Effector memory CD8-positive, alpha-beta T cell (primary cell): ENCODE data around the gene IBA57.
"Not testable (repeated sequence)": the region's sequence is repeated elsewhere in the genome, so short reads cannot be mapped to it uniquely, and the experiment has no call there.

Experiments
- ATAC-seq: fragments of 150-1000 bp; cut with Tn5 transposase; replicated peaks from 2 replicates; pipeline ENCODE4 v1.10.0; 2021; ENCODE audit warnings: mild to moderate bottlenecking, moderate library complexity
- DNase-seq, 3 experiments: peaks; one replicate each; pipeline ENCODE4 v3.0.0; 2021
- H3K27ac Mint-ChIP-seq, 2 donors: one replicate each; pipeline ENCODE4 v1.8.0; 2022; ENCODE audit warnings: mild to moderate bottlenecking in 2 of 2, mixed read lengths in 2 of 2, moderate library complexity in 2 of 2
- H3K27me3 Mint-ChIP-seq, 2 donors: one replicate each; pipeline ENCODE4 v1.8.0; 2022; ENCODE audit warnings: mixed read lengths in 2 of 2
- H3K36me3 Mint-ChIP-seq: one replicate; pipeline ENCODE4 v1.8.0; 2022; ENCODE audit warnings: mild to moderate bottlenecking, moderate library complexity, mixed read lengths; ENCODE audit not compliant: insufficient read depth
- H3K4me1 Mint-ChIP-seq, 2 donors: one replicate each; pipeline ENCODE4 v1.8.0; 2022; ENCODE audit warnings: low read depth in 2 of 2, mixed read lengths in 2 of 2
- H3K4me3 Mint-ChIP-seq, 2 donors: one replicate each; pipeline ENCODE4 v1.8.0; 2022; ENCODE audit warnings: mild to moderate bottlenecking in 2 of 2, mixed read lengths in 2 of 2, moderate library complexity in 2 of 2
- H3K9me3 Mint-ChIP-seq, 2 donors: one replicate each; pipeline ENCODE4 v1.8.0; 2022; ENCODE audit warnings: mixed read lengths in 2 of 2

IBA57 gene

DNA sequence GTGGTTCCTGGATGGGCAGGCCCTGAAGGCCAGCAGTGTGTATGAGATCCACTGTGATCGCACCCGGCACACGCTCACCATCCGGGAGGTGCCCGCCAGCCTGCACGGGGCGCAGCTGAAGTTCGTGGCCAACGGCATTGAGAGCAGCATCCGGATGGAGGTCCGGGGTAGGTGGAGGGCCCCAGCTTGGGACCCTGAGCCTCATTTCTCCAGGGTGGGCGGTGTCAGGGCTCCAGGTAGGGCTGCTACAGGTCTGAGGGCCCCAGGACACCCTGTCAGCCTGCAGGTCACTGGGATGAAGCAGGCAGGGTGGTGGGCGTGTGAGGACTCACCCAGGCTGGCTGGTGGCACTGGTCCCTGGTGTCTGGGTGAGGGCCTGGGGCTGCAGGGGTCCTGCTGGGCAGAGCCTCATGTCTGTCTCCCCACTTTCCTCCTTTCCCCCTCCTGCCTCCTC is 50.1 kb downstream of the IBA57 start:
- DNase-seq = no peak
- H3K4me1 Mint-ChIP-seq = peaks cover 3 to 10% of the 10 kb centered on the region in 2 donors
- no peaks in the 10 kb centered on the region for H3K27me3 Mint-ChIP-seq
- ATAC-seq = no peak
- no peaks in the 10 kb centered on the region for H3K9me3 Mint-ChIP-seq
- peaks cover 2% of the 10 kb centered on the region for H3K36me3 Mint-ChIP-seq
- no peak overlapping the region for H3K4me3 Mint-ChIP-seq
- H3K27ac Mint-ChIP-seq = no peak overlapping the region

DNA sequence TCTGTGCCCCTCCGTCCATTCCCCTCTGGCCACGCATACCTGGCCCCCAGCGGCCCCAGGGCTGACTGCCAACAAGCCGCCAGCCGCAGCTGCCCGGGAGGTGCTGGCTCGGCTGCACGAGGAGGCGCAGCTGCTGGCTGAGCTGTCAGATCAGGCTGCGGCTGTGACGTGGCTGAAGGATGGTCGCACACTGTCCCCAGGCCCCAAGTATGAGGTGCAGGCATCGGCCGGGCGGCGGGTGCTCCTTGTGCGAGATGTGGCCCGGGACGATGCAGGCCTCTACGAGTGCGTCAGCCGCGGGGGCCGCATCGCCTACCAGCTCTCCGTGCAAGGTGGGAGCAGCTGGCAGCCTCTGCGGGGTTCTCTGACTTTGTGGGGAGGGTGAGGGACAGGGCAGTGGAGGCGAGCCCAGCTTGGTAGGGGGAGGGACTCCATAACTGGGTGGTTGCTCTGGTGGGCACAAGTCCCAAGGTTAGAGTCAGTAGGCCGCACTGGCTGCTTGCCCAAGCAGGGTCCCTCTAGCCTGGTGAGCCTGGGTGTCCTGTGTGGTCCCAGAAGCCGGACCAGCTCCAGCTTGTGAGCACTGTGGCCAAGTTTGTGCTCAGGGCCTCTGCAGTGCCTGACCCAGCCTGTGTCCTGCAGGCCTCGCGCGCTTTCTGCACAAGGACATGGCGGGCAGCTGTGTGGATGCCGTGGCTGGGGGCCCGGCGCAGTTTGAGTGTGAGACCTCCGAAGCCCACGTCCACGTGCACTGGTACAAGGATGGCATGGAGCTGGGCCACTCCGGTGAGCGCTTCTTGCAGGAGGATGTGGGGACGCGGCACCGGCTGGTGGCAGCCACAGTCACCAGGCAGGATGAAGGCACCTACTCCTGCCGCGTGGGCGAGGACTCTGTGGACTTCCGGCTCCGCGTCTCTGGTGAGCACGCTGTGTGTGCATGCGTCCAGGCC is 51.0 kb downstream of the IBA57 start:
- Mint-ChIP-seq H3K27ac (peak overlapping the region in 1 of 2 donors; percentile 75), H3K9me3 (no peaks in the 10 kb centered on the region), H3K4me3 (no peak overlapping the region), H3K27me3 (no peaks in the 10 kb centered on the region), H3K4me1 (peaks cover 3 to 10% of the 10 kb centered on the region in 2 donors), H3K36me3 (peaks cover 2% of the 10 kb centered on the region)
- DNase-seq (no peak), ATAC-seq (no peak)

DNA sequence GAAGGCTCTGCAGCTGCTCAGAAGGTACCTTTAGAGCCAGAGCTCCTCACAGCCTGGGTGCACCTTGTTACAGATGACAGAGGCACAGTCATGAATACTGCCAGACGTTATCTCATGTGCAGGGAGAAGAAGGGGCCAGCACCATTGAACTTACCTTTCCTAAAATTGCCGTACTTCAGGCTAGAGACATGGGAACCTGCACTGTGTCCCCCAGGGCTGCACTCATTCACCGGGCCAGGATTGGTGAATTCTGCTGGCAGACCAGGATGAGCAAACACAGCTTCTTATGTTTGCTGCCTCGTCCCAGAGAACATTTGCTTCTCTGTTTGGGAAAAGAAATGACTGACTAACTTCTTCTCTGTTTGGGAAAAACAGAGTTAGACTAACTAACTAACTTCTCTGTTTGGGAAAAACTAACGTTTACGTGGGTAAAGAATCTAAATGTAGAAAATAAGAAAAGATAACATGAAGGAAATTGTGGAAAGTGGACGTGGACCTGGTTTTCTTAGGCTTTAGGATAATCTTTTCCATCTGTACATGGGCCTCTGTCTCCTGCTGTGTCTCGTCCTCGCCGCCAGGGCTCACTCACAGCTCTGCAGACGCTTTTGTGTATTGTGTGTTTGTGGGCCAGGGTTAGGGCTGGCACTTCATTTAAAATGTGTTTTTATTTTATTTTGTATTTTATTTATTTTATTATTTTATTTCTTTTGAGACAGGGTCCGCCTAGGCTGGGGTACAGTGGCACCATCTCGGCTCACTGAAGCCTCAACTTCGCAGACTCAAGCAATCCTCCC is 52.1 kb downstream of the IBA57 start:
- Mint-ChIP-seq H3K9me3 (no peaks in the 10 kb centered on the region), H3K36me3 (peaks cover 2% of the 10 kb centered on the region), H3K27me3 (no peaks in the 10 kb centered on the region), H3K4me1 (peaks cover 3 to 10% of the 10 kb centered on the region in 2 donors), H3K4me3 (no peak overlapping the region), H3K27ac (no peak overlapping the region)
- DNase-seq (no peak), ATAC-seq (no peak)

DNA sequence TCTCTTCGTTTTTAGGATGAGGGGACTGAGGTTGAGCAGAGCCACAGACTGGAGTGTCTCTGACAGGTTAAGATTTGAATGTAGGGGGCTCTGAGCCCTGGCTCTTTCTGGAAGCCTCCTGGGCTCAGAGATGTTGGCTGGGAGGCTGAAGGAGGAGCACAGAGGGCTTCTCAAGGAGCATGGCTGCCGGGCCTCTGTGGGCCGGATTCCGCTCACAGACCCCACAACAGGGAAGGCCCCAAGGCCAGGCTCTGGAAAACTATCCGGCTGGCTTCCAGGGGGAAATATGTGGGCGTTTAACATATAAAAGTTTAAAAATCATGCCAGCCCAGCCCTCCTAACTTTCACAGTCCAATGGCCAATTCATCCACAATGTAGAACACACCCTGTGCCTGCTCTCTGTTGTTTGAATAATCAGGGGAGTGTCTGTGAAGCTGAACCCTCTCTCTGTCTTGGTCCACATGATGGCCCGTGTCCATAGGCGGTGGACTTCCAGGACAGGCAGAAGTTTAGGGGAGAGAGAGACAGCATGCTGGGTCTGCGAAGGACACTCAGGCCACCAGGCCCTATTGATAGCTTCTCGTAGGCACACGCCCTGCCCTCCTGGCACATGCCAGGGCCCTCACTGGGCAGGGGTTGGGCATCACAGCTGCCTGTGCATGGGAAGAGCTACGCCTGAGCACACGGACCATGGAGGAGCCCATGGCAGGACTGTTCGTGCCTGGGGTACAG is 53.1 kb downstream of the IBA57 start:
- Mint-ChIP-seq H3K27me3 (no peaks in the 10 kb centered on the region), H3K4me1 (peaks cover 0 to 5% of the 10 kb centered on the region in 2 donors), H3K4me3 (no peak overlapping the region), H3K36me3 (peaks cover 3% of the 10 kb centered on the region), H3K27ac (no peak overlapping the region), H3K9me3 (no peaks in the 10 kb centered on the region)
- DNase-seq (no peak), ATAC-seq (no peak)

DNA sequence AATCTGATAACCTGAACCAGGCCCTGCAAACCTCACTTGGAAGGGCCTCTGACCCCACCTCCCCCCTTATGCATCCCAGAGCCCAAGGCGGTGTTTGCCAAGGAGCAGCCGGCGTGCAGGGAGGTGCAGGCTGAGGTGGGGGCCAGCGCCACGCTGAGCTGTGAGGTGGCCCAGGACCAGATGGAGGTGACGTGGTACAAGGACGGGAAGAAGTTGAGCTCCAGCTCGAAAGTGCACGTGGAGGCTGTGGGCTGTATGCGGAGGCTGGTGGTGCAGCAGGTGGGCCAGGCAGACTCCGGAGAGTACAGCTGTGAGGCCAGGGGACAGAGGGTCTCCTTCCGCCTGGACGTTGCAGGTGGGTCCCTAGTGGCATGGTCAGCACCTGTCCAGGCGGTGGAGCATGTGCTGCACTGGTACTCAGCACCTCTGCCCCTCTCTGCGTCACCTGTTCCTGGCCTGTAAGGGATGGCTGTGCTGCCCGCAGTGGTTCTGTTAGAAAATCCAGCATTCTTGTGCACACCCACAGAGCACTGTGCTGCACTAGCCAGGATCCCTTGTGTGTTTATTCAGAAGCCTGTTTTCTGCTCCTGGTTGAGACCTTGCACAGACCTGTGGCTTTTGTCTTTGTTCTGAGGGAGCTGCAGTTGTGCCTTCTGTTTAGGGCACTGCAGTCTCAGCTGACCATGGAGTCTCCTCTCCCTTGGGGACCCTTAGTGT is 53.8 kb downstream of the IBA57 start:
- H3K9me3 Mint-ChIP-seq = no peaks in the 10 kb centered on the region
- peaks cover 0 to 5% of the 10 kb centered on the region in 2 donors for H3K4me1 Mint-ChIP-seq
- ATAC-seq = no peak
- DNase-seq = no peak
- no peak overlapping the region for H3K4me3 Mint-ChIP-seq
- no peak overlapping the region for H3K27ac Mint-ChIP-seq
- H3K27me3 Mint-ChIP-seq = no peaks in the 10 kb centered on the region
- peaks cover 5% of the 10 kb centered on the region for H3K36me3 Mint-ChIP-seq

DNA sequence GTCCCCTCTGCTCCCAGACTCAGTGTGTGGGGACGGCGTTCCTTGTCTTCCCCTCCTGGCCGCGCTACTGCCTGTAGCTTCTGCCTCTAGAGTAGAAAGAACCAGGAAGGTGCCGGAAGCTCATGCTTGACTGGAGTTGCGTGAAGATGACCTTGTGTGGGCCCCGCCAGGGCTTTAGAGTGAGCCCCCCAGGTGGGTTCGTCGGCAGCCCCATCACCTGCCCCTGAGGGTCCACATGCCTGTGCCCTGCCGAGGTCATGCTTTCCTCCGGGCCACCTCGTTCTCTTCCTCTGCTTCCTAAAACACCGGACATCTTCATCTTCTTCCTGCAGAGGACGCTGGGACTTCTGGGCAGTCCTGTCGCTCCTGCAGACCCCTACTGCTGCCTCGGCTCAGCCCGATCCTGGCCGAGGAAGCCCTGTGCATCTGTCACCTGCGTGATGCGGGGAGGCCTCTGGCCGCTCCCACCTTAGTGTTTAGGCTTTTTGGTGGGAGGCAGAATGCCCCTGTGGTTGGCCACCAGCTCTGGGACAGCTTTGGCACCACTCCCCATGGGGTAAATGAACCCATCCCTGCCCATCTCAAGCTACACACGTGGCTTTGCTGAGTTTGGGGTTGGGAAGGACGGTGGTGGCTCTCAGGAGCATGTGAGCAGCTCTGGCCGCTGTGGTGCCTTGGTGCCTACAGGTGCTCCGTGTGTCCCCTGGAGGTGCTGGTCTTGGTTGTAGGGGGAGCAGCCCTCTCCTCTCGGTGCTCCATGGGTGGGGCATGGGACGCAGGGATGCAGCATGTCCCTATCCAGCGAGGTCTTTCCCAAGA is 54.6 kb downstream of the IBA57 start:
- Mint-ChIP-seq H3K27me3 (no peaks in the 10 kb centered on the region), H3K4me3 (no peak overlapping the region), H3K4me1 (peaks cover 0 to 5% of the 10 kb centered on the region in 2 donors), H3K9me3 (no peaks in the 10 kb centered on the region), H3K27ac (no peak overlapping the region), H3K36me3 (peaks cover 5% of the 10 kb centered on the region)
- ATAC-seq (no peak), DNase-seq (no peak)

DNA sequence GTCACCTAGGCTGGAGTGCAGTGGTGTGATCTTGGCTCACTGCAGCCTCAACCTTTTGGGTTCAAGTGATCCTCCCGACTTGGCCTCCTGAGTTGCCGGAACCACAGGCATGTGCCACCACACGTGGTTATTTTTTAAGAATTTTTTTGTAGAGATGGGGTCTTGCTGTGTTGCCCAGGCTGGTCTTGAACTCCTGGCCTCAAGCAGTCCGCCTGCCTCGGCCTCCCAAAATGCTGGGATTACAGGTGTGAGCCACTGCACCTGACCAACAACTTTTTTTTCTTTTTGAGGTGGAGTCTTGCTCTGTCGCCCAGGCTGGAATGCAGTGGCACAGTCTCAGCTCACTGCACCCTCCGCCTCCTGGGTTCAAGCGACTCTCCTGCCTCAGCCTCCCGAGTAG is 55.5 kb downstream of the IBA57 start:
- H3K36me3 Mint-ChIP-seq, H3K4me3 Mint-ChIP-seq, H3K27me3 Mint-ChIP-seq, H3K27ac Mint-ChIP-seq, H3K4me1 Mint-ChIP-seq, H3K9me3 Mint-ChIP-seq, DNase-seq, ATAC-seq: not testable (repeated sequence)

DNA sequence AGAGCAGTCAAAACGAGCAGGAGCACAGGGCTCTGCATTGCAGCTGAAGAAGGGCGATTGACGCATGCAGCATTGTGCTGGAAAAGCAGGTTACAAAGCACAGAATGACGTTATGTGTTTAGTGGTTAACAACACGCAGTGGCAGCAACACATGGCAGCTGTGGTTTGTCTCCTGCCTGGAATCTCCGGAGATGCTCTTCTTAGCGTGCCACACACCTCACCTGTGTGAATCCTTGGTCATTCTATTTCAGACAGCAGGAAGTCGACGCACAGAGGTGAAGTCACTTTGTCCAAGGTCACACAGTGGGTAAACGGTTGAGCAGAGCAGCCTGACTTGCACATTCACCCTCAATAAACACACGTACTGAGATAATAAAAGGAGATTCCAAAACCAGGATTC is 56.9 kb downstream of the IBA57 start:
- Mint-ChIP-seq H3K4me3 (no peak overlapping the region), H3K27ac (no peak overlapping the region), H3K27me3 (no peaks in the 10 kb centered on the region), H3K36me3 (peaks cover 2% of the 10 kb centered on the region), H3K4me1 (no peaks in the 10 kb centered on the region), H3K9me3 (no peaks in the 10 kb centered on the region)
- no peak for DNase-seq
- ATAC-seq = no peak

DNA sequence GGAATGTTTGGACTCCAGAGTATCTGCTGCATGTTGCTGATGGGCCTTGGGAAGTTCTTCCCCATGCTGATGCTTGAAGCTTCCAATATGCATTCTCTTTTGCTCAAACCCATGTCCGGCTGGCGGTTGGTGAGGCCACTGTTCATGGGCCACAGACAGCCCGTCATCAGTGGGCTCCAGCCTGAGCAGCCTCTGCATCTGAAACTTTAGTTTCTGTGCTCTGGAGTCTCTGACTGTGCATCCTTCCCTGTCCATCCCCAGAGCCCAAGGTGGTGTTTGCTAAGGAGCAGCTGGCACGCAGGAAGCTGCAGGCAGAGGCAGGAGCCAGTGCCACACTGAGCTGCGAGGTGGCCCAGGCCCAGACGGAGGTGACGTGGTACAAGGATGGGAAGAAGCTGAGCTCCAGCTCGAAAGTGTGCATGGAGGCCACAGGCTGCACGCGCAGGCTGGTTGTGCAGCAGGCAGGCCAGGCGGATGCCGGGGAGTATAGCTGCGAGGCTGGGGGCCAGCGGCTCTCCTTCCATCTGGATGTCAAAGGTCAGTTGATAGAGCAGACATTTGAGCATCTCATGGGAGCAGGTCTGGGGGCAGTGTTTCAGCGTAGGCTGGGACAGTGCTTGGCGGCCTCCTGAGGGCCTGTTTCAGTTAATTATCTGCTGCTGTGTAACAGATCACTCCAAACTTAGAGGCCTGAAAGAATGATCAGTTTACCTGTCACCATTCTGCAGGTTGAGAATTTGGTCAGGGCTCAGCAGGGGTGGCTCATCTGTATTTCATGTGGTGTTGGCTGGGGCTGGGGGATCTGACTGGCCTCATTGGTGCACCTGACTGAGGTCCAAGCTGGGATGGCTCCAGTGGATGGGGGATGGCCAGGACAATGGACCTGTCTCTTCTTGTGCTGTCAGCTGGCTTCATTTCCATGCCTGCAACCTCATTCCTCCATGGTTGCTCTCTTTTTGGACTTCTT is 58.9 kb downstream of the IBA57 start:
- H3K4me1 Mint-ChIP-seq = no peaks in the 10 kb centered on the region
- H3K4me3 Mint-ChIP-seq = no peak overlapping the region
- H3K27me3 Mint-ChIP-seq = no peaks in the 10 kb centered on the region
- ATAC-seq (no peak), DNase-seq (no peak)
- no peaks in the 10 kb centered on the region for H3K9me3 Mint-ChIP-seq
- no peak overlapping the region for H3K27ac Mint-ChIP-seq
- H3K36me3 Mint-ChIP-seq = peaks cover 2% of the 10 kb centered on the region

DNA sequence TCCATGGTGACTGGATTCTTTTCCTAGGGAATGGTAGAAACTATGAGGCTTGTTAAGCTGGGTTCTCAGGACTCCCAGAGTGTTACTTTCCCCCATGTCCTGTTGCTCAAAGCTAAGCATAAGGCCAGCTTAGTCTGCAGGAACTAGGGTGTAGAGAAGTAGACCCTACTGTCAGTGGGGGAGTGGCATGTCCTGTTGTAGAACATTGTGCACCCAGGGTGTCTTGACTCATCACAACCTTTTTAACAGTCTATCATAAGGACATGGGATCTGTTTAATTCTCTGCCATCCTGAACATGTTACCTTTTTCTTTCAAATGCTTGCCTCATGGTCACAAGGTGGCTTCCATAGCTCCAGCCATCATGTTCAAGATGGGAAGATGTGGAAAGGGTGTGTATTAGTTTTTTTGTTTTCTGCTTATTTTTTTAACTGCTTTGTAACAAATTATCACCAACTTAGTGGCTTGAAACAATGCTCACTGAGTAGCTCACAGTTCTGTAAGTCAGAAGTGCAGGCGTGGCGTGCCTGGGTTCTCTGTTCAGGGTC is 59.6 kb downstream of the IBA57 start:
- H3K9me3 Mint-ChIP-seq = no peaks in the 10 kb centered on the region
- ATAC-seq = no peak
- DNase-seq = no peak
- H3K36me3 Mint-ChIP-seq = peaks cover 2% of the 10 kb centered on the region
- no peaks in the 10 kb centered on the region for H3K4me1 Mint-ChIP-seq
- no peaks in the 10 kb centered on the region for H3K27me3 Mint-ChIP-seq
- no peak overlapping the region for H3K27ac Mint-ChIP-seq
- H3K4me3 Mint-ChIP-seq = no peak overlapping the region

DNA sequence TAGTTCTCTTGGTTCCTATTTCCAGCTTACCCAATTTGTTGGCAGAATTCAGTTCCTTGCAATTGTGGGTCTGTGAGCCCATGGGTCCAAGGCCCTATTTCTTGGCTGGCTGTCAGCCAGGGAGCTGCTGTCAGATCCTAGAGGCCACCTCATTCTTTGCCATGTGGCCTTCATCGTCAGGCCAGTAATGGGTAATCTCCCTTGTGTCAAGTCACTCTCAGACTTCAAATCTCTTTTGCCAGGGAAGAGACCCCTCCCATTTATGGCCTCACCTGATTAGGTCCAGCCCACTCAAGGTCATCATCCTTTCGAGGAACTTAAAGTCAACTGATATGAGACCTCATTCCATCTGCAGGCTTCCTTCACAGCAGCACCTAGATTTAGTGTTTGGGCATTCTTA is 60.1 kb downstream of the IBA57 start:
- DNase-seq = no peak
- no peak overlapping the region for H3K4me3 Mint-ChIP-seq
- H3K27ac Mint-ChIP-seq = no peak overlapping the region
- H3K4me1 Mint-ChIP-seq = no peaks in the 10 kb centered on the region
- no peaks in the 10 kb centered on the region for H3K27me3 Mint-ChIP-seq
- H3K36me3 Mint-ChIP-seq = peaks cover 2% of the 10 kb centered on the region
- no peak for ATAC-seq
- H3K9me3 Mint-ChIP-seq = no peaks in the 10 kb centered on the region
